ENCODE data around the gene OGN. TPM values are rescaled to one million over a fixed set of nuclear protein-coding genes. Genes with fewer than 3 reads are reported as not detected.

Gene OGN
- total RNA-seq, 1 donor, result 0.36 TPM

DNA sequence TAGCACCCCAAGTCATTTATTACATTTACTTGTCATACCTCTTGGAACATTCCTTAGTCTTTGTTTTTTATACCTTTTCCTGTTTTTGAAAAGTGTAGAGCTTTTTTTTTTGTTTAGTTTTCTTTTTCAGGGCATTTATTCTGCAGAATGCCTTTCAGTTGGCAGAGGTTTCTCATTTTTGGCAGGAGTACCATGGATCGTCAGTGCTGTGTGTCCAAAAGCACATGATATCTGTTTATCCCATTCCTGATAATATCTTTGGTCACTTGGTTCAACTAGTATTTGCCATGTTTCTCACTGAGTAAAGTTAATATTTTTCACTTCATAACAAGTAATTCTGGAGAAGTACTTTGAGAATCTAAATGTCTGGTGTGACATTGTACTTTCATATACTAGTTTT is 10.7 kb downstream of the OGN start:
- no peaks in the 10 kb centered on the region for H3K79me2 ChIP-seq (ENCODE audit: insufficient read depth, low read length)
- no peaks in the 10 kb centered on the region for H3K36me3 ChIP-seq (ENCODE audit: insufficient read depth, low read length)
- TF ChIP-seq, protein P1, sequence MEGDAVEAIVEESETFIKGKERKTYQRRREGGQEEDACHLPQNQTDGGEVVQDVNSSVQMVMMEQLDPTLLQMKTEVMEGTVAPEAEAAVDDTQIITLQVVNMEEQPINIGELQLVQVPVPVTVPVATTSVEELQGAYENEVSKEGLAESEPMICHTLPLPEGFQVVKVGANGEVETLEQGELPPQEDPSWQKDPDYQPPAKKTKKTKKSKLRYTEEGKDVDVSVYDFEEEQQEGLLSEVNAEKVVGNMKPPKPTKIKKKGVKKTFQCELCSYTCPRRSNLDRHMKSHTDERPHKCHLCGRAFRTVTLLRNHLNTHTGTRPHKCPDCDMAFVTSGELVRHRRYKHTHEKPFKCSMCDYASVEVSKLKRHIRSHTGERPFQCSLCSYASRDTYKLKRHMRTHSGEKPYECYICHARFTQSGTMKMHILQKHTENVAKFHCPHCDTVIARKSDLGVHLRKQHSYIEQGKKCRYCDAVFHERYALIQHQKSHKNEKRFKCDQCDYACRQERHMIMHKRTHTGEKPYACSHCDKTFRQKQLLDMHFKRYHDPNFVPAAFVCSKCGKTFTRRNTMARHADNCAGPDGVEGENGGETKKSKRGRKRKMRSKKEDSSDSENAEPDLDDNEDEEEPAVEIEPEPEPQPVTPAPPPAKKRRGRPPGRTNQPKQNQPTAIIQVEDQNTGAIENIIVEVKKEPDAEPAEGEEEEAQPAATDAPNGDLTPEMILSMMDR (IDR thresholded peaks at IDR 0.05; ENCODE audit: extremely low read depth, low read depth, low read length), result no peak
- DNase-seq (ENCODE audit: insufficient read length, low spot score, missing footprints), result peak; percentile 83
- no peaks in the 10 kb centered on the region for H3K27me3 ChIP-seq (ENCODE audit: insufficient read depth, low read length)
- H3K9me3 ChIP-seq (ENCODE audit: low read depth, low read length), result no peaks in the 10 kb centered on the region
- H3K4me2 ChIP-seq (ENCODE audit: insufficient read depth, low read length), result peak overlapping the region; percentile 80
- H4K20me1 ChIP-seq (ENCODE audit: insufficient read depth, low read length), result no peaks in the 10 kb centered on the region
- H3K4me3 ChIP-seq (ENCODE audit: insufficient read depth, low read length), result peak overlapping the region; percentile 59
- H3K27ac ChIP-seq (ENCODE audit: low read depth, low read length), result peak overlapping the region; percentile 51
- peak overlapping the region; percentile 73 for H2AFZ ChIP-seq (ENCODE audit: low read length)
- peaks cover 6% of the 10 kb centered on the region for H3K4me1 ChIP-seq (ENCODE audit: insufficient read depth, low read length)

DNA sequence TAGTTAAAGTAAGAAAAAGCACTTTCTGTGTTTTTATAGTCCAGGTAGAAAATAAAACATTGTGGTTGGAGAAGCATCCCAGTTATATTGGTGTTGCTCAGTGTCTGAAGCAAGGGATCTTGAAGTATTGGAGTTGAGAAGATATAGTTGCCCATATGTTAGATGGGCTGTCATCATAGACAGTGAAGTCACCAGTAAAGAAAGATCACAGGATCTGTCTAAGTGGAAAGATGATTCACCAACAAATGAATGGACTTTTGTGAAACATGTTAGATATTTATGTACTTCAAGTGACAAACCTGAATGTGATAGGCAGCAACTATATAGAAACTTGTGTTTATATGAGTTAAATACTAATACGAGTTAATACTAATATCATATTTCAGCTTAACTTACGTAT is 11.7 kb downstream of the OGN start:
- no peak overlapping the region for H3K4me3 ChIP-seq (ENCODE audit: insufficient read depth, low read length)
- TF ChIP-seq, protein P1 (IDR thresholded peaks at IDR 0.05; ENCODE audit: extremely low read depth, low read depth, low read length), result no peak
- H3K27me3 ChIP-seq (ENCODE audit: insufficient read depth, low read length), result no peaks in the 10 kb centered on the region
- no peaks in the 10 kb centered on the region for H3K79me2 ChIP-seq (ENCODE audit: insufficient read depth, low read length)
- no peaks in the 10 kb centered on the region for H4K20me1 ChIP-seq (ENCODE audit: insufficient read depth, low read length)
- no peaks in the 10 kb centered on the region for H3K36me3 ChIP-seq (ENCODE audit: insufficient read depth, low read length)
- no peak overlapping the region for H3K4me2 ChIP-seq (ENCODE audit: insufficient read depth, low read length)
- no peak overlapping the region for H2AFZ ChIP-seq (ENCODE audit: low read length)
- H3K27ac ChIP-seq (ENCODE audit: low read depth, low read length), result no peak overlapping the region
- no peaks in the 10 kb centered on the region for H3K9me3 ChIP-seq (ENCODE audit: low read depth, low read length)
- DNase-seq (ENCODE audit: insufficient read length, low spot score, missing footprints), result peak; percentile 35
- H3K4me1 ChIP-seq (ENCODE audit: insufficient read depth, low read length), result peaks cover 6% of the 10 kb centered on the region

DNA sequence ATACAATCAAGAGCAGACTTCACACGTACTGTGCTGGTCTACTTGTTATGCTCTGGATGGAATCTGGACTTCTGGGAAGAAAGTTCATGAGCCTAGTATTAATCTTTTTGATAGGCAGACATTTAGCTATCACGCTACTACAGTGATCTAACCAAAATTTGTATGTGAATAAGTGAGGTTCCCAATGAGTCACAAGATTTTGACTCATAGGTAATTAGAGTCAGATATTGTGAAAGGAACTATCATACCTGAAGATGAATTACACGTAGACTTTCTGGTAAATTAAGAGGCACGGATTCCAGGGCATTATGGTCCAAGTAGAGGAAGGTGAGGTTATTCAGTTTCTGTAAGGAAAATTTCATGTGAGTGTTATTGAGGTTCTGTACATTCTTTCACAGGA is 18.4 kb downstream of the OGN start:
- Histone ChIP-seq H4K20me1 (ENCODE audit: insufficient read depth, low read length) (no peaks in the 10 kb centered on the region), H3K9me3 (ENCODE audit: low read depth, low read length) (no peaks in the 10 kb centered on the region), H3K4me1 (ENCODE audit: insufficient read depth, low read length) (peaks cover 21% of the 10 kb centered on the region), H3K4me3 (ENCODE audit: insufficient read depth, low read length) (no peak overlapping the region), H2AFZ (ENCODE audit: low read length) (no peak overlapping the region), H3K27ac (ENCODE audit: low read depth, low read length) (peak overlapping the region; percentile 58), H3K36me3 (ENCODE audit: insufficient read depth, low read length) (no peaks in the 10 kb centered on the region), H3K27me3 (ENCODE audit: insufficient read depth, low read length) (no peaks in the 10 kb centered on the region), H3K4me2 (ENCODE audit: insufficient read depth, low read length) (no peak overlapping the region), H3K79me2 (ENCODE audit: insufficient read depth, low read length) (no peaks in the 10 kb centered on the region)
- DNase-seq (ENCODE audit: insufficient read length, low spot score, missing footprints), result no peak
- TF ChIP-seq, protein P1 (IDR thresholded peaks at IDR 0.05; ENCODE audit: extremely low read depth, low read depth, low read length), result no peak

DNA sequence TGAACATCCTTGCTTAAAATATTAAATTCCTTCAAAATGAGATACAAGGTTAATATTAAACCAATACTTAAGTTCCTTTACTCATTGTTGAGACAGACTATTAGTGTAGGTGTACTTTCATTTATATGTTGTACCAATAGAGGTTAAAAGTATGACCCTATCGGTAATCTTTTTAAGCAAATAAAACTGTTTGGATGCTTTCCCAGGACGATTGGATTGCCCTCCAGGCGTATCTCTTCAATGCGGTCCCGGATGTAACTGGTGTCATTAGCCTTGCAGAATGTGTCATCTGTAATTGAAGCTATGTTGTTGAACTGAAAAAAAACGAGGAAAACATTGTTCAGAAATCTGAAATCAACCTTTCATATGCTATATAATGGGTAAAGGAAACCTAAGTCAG is 18.9 kb downstream of the OGN start:
- H2AFZ ChIP-seq (ENCODE audit: low read length), result no peak overlapping the region
- H3K27me3 ChIP-seq (ENCODE audit: insufficient read depth, low read length), result no peaks in the 10 kb centered on the region
- H3K79me2 ChIP-seq (ENCODE audit: insufficient read depth, low read length), result no peaks in the 10 kb centered on the region
- no peak for DNase-seq (ENCODE audit: insufficient read length, low spot score, missing footprints)
- H3K27ac ChIP-seq (ENCODE audit: low read depth, low read length), result peak overlapping the region; percentile 58
- H3K36me3 ChIP-seq (ENCODE audit: insufficient read depth, low read length), result no peaks in the 10 kb centered on the region
- TF ChIP-seq, protein P1 (IDR thresholded peaks at IDR 0.05; ENCODE audit: extremely low read depth, low read depth, low read length), result no peak
- H3K4me3 ChIP-seq (ENCODE audit: insufficient read depth, low read length), result no peak overlapping the region
- no peaks in the 10 kb centered on the region for H3K9me3 ChIP-seq (ENCODE audit: low read depth, low read length)
- peak overlapping the region; percentile 38 for H3K4me2 ChIP-seq (ENCODE audit: insufficient read depth, low read length)
- H4K20me1 ChIP-seq (ENCODE audit: insufficient read depth, low read length), result no peaks in the 10 kb centered on the region
- peaks cover 21% of the 10 kb centered on the region for H3K4me1 ChIP-seq (ENCODE audit: insufficient read depth, low read length)

All from osteoblast (primary cell).